GM19455 (cell line): ENCODE measurements around the gene ACTL10.
A peak's percentile ranks its signal among the peaks of the same experiment; 100 is the strongest.
"Not testable (repeated sequence)": the region's sequence is repeated elsewhere in the genome, so short reads cannot be mapped to it uniquely, and the experiment has no call there.

Experiments used
- ATAC-seq: cut with Tn5 transposase; IDR thresholded peaks from one replicate; pipeline ENCODE4 v1.9.1; 2021; ENCODE audit not compliant: unreplicated experiment

ACTL10 gene

GRCh38 chr20:33666293-33667244 lies at the start of gene ACTL10:
Gene ACTL10, plus strand, starts transcription at chr20:33666943. Its CDS starts 555 bp downstream, at chr20:33667498.
- ATAC-seq, result peak; percentile 64

GRCh38 chr20:33621717-33622400 lies 44.9 kb upstream of the ACTL10 start:
- ATAC-seq, result no peak

DNA sequence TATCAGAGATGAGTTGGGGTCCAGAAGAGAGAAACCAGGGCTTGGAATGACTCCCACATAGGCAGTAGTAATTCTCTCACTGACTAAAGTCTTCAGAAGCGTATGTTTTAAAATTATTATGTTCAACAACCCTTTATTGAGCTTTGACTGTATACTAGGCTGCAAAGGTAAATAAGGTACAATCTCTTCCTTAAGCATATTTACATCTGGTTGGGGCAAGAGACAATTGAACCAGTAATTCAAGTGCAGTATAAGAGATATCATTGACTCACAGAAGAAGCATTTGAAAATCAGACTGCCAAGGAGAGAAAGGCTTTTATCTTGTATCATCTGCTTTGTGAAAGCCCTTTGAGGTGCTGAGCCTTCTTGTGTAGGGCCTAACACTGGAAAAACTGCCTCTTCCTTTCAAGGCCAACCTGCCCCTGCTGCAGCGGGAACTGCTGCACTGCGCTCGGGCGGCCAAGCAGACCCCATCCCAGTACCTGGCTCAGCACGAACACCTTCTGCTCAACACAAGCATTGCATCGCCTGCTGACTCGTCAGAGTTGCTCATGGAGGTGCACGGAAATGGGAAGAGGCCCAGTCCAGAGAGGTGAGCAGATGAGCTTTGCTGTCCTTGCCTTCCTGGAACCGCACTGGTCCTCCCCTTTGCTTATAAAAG lies 43.9 kb upstream of the ACTL10 start:
- ATAC-seq, result no peak

DNA sequence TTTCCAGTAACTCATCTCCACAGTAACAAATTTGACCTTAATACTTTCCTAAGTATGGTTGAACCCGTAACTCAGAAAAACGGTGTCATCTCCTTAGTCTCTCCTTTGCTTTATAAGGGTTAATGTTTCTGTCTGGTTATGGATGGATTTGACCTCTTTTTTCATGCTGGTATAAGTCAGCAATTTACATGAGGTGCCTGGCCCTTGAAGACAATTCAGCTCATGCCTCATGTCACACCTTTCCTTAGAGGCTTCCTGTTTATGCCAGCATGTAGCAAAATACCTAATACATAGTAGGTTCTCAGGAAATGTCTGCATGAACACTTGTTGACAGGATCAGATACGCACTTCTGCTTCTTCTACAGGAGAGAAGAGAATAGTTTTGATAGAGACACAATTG lies 42.3 kb upstream of the ACTL10 start:
- ATAC-seq, result no peak

DNA sequence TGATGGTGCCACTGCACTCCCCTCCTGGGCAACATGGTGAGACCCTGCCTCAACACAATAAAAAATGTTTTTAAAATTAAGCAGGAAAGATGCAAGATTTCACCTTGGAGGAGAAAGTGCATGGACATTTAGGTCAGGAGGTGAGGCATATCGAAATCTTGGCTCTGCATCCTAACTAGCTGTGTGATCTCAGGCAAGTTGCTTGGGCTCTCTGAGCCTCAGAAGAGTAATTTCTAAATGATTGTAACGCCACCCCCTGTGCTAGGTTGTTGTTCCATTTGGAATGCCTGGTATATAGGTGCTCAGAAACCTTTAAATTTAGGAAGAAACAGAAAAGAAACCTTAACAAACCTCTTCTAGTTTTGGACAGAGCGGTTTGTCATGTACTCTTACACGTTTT lies 40.6 kb upstream of the ACTL10 start:
- ATAC-seq, result no peak

- no peak for ATAC-seq
Observed at GRCh38 chr20:33627577-33628216, 39.0 kb upstream of the ACTL10 start.

DNA sequence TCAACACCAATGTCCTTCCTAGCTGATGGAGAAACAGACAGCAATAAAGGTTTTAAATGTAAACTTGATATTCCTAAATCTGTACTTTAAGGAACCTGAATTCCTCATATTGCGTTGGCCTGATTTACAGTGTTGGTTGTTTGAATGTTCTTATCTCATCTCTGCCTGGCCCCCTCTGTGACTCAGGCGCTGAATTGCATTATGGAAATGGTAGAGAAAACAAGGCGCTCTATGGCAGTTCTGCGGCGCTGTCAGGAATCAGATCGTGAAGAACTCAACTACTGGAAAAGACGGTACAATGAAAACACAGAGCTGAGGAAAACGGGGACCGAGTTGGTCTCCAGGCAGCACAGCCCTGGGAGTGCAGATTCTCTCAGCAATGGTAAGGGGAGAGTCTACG lies 37.2 kb upstream of the ACTL10 start:
- ATAC-seq, result no peak

DNA sequence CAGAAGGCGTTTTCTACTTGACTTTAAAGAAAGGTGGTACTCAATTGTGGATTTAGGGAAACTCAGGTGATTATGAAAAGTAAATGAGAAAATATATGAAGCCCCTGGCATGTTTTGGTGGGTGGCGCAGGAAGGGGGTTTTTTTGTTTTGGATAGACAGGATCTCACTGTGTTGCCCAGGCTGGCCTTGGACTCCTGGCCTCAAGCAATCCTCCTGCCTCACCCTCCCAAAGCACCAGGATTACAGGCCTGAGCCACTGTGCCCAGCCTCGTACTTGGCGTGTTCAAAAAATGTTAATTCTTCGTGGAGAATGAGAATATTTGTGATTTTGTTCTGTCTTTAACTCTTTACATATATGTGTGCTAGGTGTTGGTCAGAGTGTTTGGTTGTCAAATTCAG lies 36.8 kb upstream of the ACTL10 start:
- ATAC-seq, result no peak

DNA sequence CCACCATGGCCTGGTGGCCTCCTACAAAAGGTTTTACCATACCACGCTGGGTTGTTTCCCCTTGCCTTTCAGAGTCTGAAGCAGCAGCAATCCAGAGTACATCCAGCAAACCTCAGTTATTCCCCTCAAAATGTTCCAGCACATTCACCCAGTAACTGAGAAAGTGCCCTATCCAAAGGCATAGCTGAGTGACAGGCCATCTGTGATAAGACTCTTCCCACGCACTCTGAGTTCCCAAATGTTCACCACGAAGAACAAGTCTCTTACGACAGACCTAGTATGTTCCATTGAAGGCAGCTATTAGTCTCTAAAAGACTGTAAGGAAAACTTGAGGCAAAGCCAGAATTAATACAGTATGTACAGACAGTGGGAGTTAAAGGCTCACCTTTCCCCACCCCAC lies 36.2 kb upstream of the ACTL10 start:
- no peak for ATAC-seq

DNA sequence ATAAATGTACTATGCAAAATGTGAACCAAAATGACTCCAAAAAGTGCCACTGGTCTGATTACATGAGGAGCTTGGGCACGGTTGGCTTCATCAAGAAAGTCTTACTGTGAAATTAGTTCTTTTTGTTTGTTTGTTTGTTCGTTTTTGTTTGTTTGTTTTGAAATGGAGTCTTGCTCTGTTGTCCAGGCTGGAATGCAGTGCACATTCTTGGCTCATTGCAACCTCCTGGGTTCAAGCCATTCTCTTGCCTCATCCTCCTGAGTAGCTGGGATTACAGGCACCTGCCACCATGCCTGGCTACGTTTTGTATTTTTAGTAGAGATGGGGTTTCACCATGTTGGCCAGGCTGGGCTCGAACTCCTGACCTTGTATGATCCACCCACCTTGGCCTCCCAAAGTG lies 34.8 kb upstream of the ACTL10 start:
- ATAC-seq, result not testable (repeated sequence)

DNA sequence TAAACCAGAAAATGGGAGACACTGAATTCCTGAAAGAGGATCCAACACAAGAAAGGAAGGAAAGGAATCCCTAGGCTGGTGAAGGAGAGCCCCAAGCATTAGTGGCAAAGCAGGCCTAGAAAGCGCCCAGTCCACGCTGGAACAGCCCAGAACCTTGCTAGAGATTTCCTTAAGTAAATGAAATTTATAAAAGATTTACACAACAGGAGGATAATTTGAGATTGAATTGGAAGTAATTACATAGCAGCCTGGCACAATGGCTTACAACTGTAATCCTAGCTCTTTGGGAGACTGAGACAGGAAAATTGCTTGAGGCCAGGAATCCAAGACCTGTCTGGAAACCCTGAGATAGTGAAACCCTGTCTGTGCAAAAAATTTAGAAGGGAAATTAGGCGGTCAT lies 31.4 kb upstream of the ACTL10 start:
- ATAC-seq, result no peak

GRCh38 chr20:33636776-33637175 lies 30.0 kb upstream of the ACTL10 start:
- no peak for ATAC-seq

- no peak for ATAC-seq
Observed at GRCh38 chr20:33640287-33640686, 26.5 kb upstream of the ACTL10 start.

DNA sequence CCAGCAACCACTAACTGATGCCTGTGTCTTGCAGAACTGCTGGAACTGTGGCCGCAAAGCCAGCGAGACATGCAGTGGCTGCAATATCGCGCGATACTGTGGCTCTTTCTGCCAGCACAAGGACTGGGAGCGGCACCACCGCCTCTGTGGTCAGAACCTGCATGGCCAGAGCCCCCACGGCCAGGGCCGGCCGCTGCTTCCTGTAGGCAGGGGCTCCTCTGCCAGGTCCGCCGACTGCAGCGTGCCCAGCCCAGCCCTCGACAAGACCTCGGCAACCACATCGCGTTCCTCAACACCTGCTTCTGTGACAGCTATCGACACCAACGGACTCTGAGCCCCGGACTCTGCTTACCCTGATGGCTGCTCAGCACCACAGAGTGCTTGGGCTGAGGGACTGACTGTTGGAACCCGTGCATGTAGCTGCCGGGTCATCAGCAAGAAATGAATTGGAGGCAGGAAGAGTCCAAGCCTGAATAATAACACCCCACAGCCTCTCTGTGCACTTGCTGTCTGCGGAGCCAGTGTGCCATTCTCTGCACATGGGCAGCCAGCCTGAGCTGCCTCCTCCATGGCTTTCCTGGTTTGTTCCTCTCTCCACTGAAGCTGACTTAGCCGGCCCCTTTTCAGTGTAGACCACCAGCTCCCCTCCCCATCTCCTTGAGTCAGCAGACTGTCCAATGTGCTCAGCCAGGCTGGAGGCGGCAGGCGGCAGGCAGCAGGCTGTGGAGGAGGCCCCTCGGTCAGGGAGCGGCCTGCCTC lies 22.3 kb upstream of the ACTL10 start:
- no peak for ATAC-seq

DNA sequence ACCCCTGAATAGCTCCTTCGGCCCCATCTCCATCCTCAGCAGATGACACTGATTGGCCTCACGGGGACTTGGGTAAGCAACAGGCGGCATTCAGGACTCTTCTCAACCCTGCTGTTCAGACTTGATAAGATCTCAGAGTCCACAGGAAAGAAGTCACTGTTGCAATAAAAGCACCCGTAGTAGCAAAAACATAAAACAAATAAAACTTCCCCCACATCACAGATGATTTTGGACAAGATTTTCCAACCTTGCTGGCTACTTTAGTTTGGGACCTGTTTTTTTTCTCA lies 21.7 kb upstream of the ACTL10 start:
- no peak for ATAC-seq

DNA sequence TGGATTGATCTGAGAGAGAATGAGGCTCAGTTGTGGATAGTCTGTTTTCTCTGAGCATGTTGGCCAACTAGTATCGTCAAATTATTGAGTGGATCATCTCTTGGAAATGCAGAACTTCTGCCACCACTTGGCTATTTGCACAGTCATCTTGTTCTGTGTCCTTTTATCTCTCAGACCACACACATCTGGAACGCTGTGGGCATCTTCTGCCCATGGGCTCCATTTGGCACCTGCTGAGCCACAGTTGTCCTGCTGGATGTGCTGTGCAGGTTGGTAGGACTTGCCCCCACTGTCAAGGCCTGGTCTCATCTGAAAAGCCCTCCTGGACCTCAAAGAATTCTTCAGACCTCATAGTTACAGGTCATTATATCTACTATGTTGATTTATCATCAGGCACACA lies 21.3 kb upstream of the ACTL10 start:
- ATAC-seq, result no peak

DNA sequence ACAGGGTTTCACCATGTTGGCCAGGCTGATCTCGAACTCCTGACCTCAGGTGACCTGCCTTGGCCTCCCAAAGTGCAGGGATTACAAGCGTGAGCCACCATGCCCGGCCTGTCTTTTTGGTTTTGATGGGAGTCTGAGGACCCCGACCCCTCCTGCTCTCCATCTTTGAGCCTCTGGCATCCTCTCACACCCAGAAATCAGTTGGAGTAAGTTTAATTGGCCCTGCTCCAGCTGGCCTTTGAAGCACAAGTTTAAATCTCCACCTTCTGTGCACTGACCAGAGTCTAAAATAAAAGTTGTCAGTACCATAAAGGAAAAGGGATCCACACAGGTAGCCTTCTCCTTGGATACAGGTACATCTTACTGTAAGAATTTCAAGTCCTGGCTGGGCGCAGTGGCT lies 20.6 kb upstream of the ACTL10 start:
- no peak for ATAC-seq

DNA sequence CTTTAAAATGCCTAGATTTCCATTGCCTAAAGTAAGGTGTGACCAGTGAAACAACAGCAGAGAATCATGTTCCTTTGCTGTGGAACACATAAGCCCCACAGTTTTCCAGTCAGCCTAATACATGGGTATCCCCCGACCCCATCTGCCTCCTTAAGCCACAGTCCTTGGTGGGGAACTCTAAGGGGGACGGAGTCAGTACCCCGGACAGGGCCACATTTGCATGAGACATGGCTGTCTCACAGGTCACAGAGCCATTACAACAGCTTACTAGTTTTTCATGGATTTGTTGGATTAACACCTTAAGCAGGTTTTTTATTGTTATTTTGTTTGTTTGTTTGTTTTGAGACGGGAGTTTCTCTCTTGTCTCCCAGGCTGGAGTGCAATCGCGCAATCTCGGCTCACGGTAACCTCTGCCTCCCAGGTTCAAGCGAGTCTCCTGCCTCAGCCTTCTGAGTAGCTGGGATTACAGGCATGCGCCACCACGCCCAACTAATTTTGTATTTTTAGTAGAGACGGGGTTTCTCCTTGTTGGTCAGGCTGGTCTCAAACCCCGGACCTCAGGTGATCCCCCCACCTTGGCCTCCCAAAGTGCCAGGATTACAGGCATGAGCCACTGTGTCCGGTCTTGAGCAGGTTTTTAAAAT lies 19.7 kb upstream of the ACTL10 start:
- ATAC-seq, result not testable (repeated sequence)

DNA sequence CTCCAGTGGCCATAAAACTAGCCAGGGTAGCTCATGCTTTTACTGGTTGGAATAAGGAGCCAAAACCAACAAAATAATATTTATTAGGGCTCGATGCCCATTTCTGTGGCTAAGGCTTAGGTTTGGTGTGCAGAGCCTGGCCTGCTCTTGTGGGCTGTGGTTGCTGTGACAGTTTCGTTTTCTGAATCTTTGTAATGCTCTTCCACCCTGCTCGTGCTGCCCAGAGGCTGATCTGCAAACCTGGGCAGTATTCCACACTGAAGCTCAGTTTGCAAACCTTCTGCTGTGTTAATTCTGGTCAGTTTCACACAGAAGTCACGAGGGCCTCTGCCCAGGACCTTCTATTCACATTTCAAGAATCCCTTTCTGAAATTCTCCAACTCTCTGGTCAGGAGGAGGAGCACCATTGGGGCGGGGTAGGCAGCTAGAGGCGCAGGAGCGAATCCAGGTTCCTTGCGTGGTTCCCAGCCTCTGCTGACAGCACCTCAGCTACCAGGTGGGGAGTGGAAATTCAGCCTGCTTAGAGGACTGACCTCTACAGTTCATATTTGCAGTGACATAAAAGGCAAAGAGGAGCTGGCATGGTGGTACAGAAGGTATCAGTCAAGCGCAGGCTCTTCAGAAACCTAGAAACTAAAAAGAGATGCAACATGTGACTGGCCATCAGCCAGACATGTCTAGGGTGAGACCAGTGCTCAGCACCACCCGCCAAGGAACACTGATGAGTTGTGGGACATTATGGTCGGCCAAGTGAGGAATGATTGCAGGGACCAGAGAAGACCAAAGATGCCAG lies 18.9 kb upstream of the ACTL10 start:
- no peak for ATAC-seq
